Measurements from ENCODE around the gene MNAT1. TPM values are rescaled to one million over a fixed set of nuclear protein-coding genes. Genes with fewer than 3 reads are reported as not detected.

MNAT1 gene
- total RNA-seq, 1 donor from 2014 or later: 42.4 TPM

DNA sequence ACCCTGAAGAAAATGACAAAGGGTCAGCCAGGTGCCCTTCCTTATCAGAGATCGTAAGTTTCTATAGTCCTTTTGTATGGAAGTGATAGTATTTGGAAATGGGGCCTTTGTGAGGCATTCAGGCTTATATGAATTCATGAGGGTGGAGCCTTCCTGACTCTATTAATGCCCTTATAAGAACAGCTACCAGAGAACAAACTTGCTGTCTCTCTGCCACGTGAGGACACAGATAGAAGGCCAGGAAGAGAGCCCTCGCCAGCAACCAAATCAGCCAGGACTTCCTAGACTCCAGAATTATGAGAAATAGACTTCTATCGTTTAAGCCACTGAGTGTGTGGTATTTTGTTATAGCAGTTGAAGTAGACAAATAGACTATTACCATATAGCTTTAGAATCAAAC is 209.6 kb downstream of the MNAT1 start:
- Mint-ChIP-seq H3K36me3 (ENCODE audit: low read depth) (peaks cover 6% of the 10 kb centered on the region), H3K9me3 (ENCODE audit: low read depth) (no peaks in the 10 kb centered on the region), H3K27ac (ENCODE audit: unreplicated experiment) (peak overlapping the region; percentile 65), H3K27me3 (ENCODE audit: low read depth) (no peaks in the 10 kb centered on the region), H3K4me3 (ENCODE audit: unreplicated experiment) (no peak overlapping the region), H3K4me1 (ENCODE audit: low read depth) (peaks cover 29% of the 10 kb centered on the region)
- DNase-seq (ENCODE audit: low spot score): no peak
- TF ChIP-seq, protein P1, sequence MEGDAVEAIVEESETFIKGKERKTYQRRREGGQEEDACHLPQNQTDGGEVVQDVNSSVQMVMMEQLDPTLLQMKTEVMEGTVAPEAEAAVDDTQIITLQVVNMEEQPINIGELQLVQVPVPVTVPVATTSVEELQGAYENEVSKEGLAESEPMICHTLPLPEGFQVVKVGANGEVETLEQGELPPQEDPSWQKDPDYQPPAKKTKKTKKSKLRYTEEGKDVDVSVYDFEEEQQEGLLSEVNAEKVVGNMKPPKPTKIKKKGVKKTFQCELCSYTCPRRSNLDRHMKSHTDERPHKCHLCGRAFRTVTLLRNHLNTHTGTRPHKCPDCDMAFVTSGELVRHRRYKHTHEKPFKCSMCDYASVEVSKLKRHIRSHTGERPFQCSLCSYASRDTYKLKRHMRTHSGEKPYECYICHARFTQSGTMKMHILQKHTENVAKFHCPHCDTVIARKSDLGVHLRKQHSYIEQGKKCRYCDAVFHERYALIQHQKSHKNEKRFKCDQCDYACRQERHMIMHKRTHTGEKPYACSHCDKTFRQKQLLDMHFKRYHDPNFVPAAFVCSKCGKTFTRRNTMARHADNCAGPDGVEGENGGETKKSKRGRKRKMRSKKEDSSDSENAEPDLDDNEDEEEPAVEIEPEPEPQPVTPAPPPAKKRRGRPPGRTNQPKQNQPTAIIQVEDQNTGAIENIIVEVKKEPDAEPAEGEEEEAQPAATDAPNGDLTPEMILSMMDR (IDR thresholded peaks at IDR 0.05): no peak

DNA sequence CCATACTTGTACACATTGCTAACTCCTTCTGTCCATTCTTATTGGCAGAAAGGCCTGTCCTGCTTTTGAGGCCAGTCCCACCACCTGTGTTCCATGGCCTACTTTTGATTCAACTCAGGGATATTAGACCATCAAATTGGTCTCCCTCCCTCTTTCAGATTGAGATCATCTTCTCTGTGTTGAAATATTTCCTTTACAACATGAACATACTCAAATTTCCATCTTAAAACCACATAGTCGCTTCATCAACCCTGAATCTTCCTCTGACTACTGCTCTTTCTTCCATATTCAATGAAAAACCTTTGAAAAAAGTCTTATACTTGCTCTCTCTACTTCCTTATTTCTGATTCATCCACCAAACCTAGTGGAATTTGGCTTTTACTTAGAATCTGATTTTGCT is 211.4 kb downstream of the MNAT1 start:
- no peaks in the 10 kb centered on the region for H3K27me3 Mint-ChIP-seq (ENCODE audit: low read depth)
- H3K4me3 Mint-ChIP-seq (ENCODE audit: unreplicated experiment): no peak overlapping the region
- H3K4me1 Mint-ChIP-seq (ENCODE audit: low read depth): peaks cover 35% of the 10 kb centered on the region
- H3K36me3 Mint-ChIP-seq (ENCODE audit: low read depth): peaks cover 6% of the 10 kb centered on the region
- DNase-seq (ENCODE audit: low spot score): no peak
- peak overlapping the region; percentile 1 for H3K27ac Mint-ChIP-seq (ENCODE audit: unreplicated experiment)
- no peaks in the 10 kb centered on the region for H3K9me3 Mint-ChIP-seq (ENCODE audit: low read depth)
- TF ChIP-seq, protein P1 (IDR thresholded peaks at IDR 0.05): no peak

DNA sequence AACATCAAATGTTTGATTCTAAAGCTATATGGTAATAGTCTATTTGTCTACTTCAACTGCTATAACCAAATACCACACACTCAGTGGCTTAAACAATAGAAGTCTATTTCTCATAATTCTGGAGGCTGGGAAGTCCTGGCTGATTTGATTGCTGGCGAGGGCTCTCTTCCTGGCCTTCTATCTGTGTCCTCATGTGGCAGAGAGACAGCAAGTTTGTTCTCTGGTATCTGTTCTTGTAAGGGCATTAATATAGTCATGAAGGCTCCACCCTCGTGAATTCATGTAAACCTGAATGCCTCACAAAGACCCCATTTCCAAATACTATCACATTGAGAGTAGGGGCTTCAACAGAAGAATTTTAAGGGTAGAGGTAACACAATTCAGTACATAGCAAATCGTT is 212.2 kb downstream of the MNAT1 start:
- H3K9me3 Mint-ChIP-seq (ENCODE audit: low read depth): no peaks in the 10 kb centered on the region
- H3K27ac Mint-ChIP-seq (ENCODE audit: unreplicated experiment): no peak overlapping the region
- H3K27me3 Mint-ChIP-seq (ENCODE audit: low read depth): no peaks in the 10 kb centered on the region
- TF ChIP-seq, protein P1 (IDR thresholded peaks at IDR 0.05): no peak
- peaks cover 35% of the 10 kb centered on the region for H3K4me1 Mint-ChIP-seq (ENCODE audit: low read depth)
- no peak for DNase-seq (ENCODE audit: low spot score)
- peaks cover 4% of the 10 kb centered on the region for H3K36me3 Mint-ChIP-seq (ENCODE audit: low read depth)
- H3K4me3 Mint-ChIP-seq (ENCODE audit: unreplicated experiment): no peak overlapping the region

DNA sequence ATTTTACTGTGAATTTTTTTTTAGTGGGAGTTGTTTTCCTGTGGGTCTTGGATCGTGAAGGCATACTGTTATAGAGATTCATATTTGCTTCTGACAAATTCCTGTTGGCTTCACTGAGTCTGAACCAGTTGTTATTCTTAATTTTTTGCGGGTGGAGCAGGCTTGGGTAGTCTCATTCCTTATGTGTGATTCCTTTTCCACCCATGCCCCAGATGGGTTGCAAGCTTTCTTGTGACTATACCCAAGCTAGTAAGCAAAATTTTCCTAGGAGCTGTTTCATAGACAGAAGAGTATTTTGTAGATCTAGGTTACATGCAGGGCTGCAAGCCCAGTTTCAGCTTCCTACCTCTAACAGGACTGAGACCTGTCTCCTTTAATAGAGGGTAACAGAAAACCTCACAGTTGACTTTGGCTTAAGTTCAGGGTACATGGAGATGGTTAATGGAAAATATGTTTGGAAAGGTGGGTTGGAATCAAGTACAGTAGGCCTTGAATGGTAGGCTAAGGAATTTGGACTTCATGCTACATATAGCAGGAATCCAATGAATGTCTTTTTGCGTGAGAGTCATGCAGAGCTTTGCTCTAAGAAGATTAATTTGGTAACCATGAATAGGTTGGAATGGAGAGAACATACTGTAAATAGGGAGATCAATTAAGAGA is 217.3 kb downstream of the MNAT1 start:
- peaks cover 15% of the 10 kb centered on the region for H3K4me1 Mint-ChIP-seq (ENCODE audit: low read depth)
- H3K27me3 Mint-ChIP-seq (ENCODE audit: low read depth): no peaks in the 10 kb centered on the region
- H3K36me3 Mint-ChIP-seq (ENCODE audit: low read depth): peaks cover 16% of the 10 kb centered on the region
- peaks cover 17% of the 10 kb centered on the region for H3K9me3 Mint-ChIP-seq (ENCODE audit: low read depth)
- TF ChIP-seq, protein P1 (IDR thresholded peaks at IDR 0.05): no peak
- no peak overlapping the region for H3K27ac Mint-ChIP-seq (ENCODE audit: unreplicated experiment)
- no peak overlapping the region for H3K4me3 Mint-ChIP-seq (ENCODE audit: unreplicated experiment)
- DNase-seq (ENCODE audit: low spot score): no peak

DNA sequence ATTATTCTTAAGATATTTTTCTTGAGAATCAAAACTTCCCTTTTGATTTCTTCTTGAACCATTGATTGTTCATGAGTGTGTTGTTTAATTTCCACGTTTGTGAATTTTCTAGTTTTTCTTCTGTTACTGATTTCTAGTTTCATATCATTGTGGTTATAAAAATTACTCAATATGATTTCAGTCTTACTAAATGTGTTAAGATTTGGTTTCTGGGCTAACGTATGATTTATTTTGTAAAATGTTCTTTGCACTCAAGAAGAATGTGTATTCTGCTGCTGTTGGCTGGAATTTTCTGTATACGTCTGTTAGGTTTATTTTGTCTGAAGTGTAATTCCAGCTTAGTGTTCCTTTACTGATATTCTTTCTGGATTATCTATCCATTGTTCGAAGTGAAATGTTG is 221.6 kb downstream of the MNAT1 start:
- no peak for DNase-seq (ENCODE audit: low spot score)

More for the DNA sequence above, 221.6 kb downstream of the MNAT1 start:
- Mint-ChIP-seq H3K4me3 (ENCODE audit: unreplicated experiment) (no peak overlapping the region), H3K27ac (ENCODE audit: unreplicated experiment) (no peak overlapping the region), H3K27me3 (ENCODE audit: low read depth) (no peaks in the 10 kb centered on the region), H3K9me3 (ENCODE audit: low read depth) (peaks cover 42% of the 10 kb centered on the region), H3K36me3 (ENCODE audit: low read depth) (peaks cover 34% of the 10 kb centered on the region), H3K4me1 (ENCODE audit: low read depth) (peaks cover 5% of the 10 kb centered on the region)
- TF ChIP-seq, protein P1 (IDR thresholded peaks at IDR 0.05): no peak
